HEK293 (cell line): Measurements from ENCODE around the gene OR51L1.

ENCODE experiments used
- CTCF ChIA-PET: fragments of 350-600 bp; formaldehyde crosslinking; extraction: SDS; loops from one replicate; lab custom pipeline; 2021; ENCODE audit warnings: antibody characterized with exemption; lab: Yijun Ruan, JAX
- POLR2A ChIA-PET: fragments of 300-600 bp; formaldehyde crosslinking; extraction: SDS; loops from one replicate; lab custom pipeline; 2020; ENCODE audit warnings: antibody characterized with exemption, inconsistent platforms; lab: Yijun Ruan, JAX
- H3K27ac ChIP-seq: fragments of 200-500 bp; sonication (Bioruptor generic); 2 replicates; pipeline ENCODE4 v1.5.1; 2014; ENCODE audit warnings: low read depth, low read length, control low read depth, inconsistent platforms; ENCODE audit errors: extremely low read depth
- H3K36me3 ChIP-seq, 2 experiments: fragments of 200-500 bp in 1 of 2; sonication (Bioruptor generic) in 1 of 2; 1 replicate in 1 of 2; 2 replicates in 1 of 2; pipeline ENCODE4 v1.5.1; 2014 to 2017; ENCODE audit warnings: inconsistent platforms in 2 of 2, low read length in 2 of 2; ENCODE audit not compliant: control insufficient read depth in 2 of 2, insufficient read depth in 1 of 2
- H3K4me1 ChIP-seq: fragments of 200-500 bp; sonication (Bioruptor generic); 2 replicates; pipeline ENCODE4 v1.5.1; 2014; ENCODE audit warnings: mild to moderate bottlenecking, low read length, inconsistent platforms; ENCODE audit not compliant: control insufficient read depth, insufficient read depth
- H3K4me3 ChIP-seq: 2 replicates; pipeline ENCODE4 v1.5.1; 2011; ENCODE audit warnings: low read depth, mild to moderate bottlenecking, control low read depth, low read length, moderate library complexity
- H3K9me3 ChIP-seq: fragments of 200-500 bp; sonication (Bioruptor generic); 2 replicates; pipeline ENCODE4 v1.5.1; 2014; ENCODE audit warnings: low read depth, low read length, inconsistent platforms; ENCODE audit not compliant: control insufficient read depth, insufficient read depth
- HIC1 ChIP-seq: fragments of 450-650 bp; formaldehyde crosslinking; IDR thresholded peaks from 2 replicates; pipeline ENCODE4 v1.5.1; 2016; ENCODE audit warnings: missing biosample characterization, missing genetic modification characterization
- MYNN ChIP-seq: fragments of 450-650 bp; formaldehyde crosslinking; IDR thresholded peaks from 2 replicates; pipeline ENCODE4 v1.5.1; 2016; ENCODE audit warnings: missing biosample characterization, missing genetic modification characterization, borderline replicate concordance
- ZFP37 ChIP-seq: fragments of 450-650 bp; formaldehyde crosslinking; IDR thresholded peaks from 2 replicates; pipeline ENCODE4 v1.5.1; 2016; ENCODE audit warnings: missing biosample characterization, missing genetic modification characterization
- ZNF112 ChIP-seq: fragments of 450-650 bp; formaldehyde crosslinking; IDR thresholded peaks from 2 replicates; pipeline ENCODE4 v1.5.0; 2017; ENCODE audit warnings: missing biosample characterization, missing genetic modification characterization
- ZNF138 ChIP-seq: fragments of 450-650 bp; formaldehyde crosslinking; IDR thresholded peaks from 2 replicates; pipeline ENCODE4 v1.5.1; 2016; ENCODE audit warnings: missing biosample characterization, missing genetic modification characterization, borderline replicate concordance
- ZNF16 ChIP-seq: fragments of 450-650 bp; formaldehyde crosslinking; IDR thresholded peaks from 2 replicates; pipeline ENCODE4 v1.5.1; 2016; ENCODE audit warnings: low read depth, missing biosample characterization, missing genetic modification characterization
- ZNF223 ChIP-seq: fragments of 450-650 bp; formaldehyde crosslinking; IDR thresholded peaks from 2 replicates; pipeline ENCODE4 v1.5.1; 2016; ENCODE audit warnings: missing biosample characterization, missing genetic modification characterization
- ZNF248 ChIP-seq: fragments of 450-650 bp; formaldehyde crosslinking; IDR thresholded peaks from 2 replicates; pipeline ENCODE4 v1.5.1; 2017; ENCODE audit warnings: missing biosample characterization, missing genetic modification characterization
- ZNF280C ChIP-seq: fragments of 450-650 bp; formaldehyde crosslinking; IDR thresholded peaks from 2 replicates; pipeline ENCODE4 v1.5.1; 2016; ENCODE audit warnings: missing biosample characterization, missing genetic modification characterization
- ZNF398 ChIP-seq: fragments of 450-650 bp; formaldehyde crosslinking; IDR thresholded peaks from 2 replicates; pipeline ENCODE4 v1.5.1; 2017; ENCODE audit warnings: missing biosample characterization, missing genetic modification characterization
- ZNF416 ChIP-seq: fragments of 450-650 bp; formaldehyde crosslinking; IDR thresholded peaks from 2 replicates; pipeline ENCODE4 v1.5.1; 2016; ENCODE audit warnings: missing biosample characterization, missing genetic modification characterization
- ZNF518A ChIP-seq: fragments of 450-650 bp; formaldehyde crosslinking; conservative IDR thresholded peaks from 2 replicates; pipeline ENCODE4 v1.5.1; 2016; ENCODE audit warnings: low read depth, missing biosample characterization, missing genetic modification characterization
- ZNF571 ChIP-seq: fragments of 450-650 bp; formaldehyde crosslinking; IDR thresholded peaks from 2 replicates; pipeline ENCODE4 v1.5.0; 2017; ENCODE audit warnings: missing biosample characterization, missing genetic modification characterization
- ZNF623 ChIP-seq: fragments of 450-650 bp; formaldehyde crosslinking; IDR thresholded peaks from 2 replicates; pipeline ENCODE4 v1.5.1; 2016; ENCODE audit warnings: missing biosample characterization, missing genetic modification characterization
- ZNF645 ChIP-seq: fragments of 450-650 bp; formaldehyde crosslinking; IDR thresholded peaks from 2 replicates; pipeline ENCODE4; 2016; ENCODE audit warnings: missing biosample characterization, missing genetic modification characterization
- ZNF704 ChIP-seq: fragments of 450-650 bp; formaldehyde crosslinking; IDR thresholded peaks from 2 replicates; pipeline ENCODE4 v1.5.1; 2016; ENCODE audit warnings: missing biosample characterization, missing genetic modification characterization
- ZSCAN16 ChIP-seq: fragments of 450-650 bp; formaldehyde crosslinking; IDR thresholded peaks from 2 replicates; pipeline ENCODE4 v1.5.1; 2016; ENCODE audit warnings: missing biosample characterization, missing genetic modification characterization

The OR51L1 gene

GRCh38 chr11:4979036-4979435, 15.6 kb upstream of the OR51L1 start:
- ChIA-PET POLR2A (no interaction called here), CTCF (no interaction called here)

More at GRCh38 chr11:4979036-4979435, 15.6 kb upstream of the OR51L1 start:
- no peaks in the 10 kb centered on the region for H3K4me1 ChIP-seq
- no peak overlapping the region for H3K27ac ChIP-seq
- TF ChIP-seq ZNF138 (tag by site-specific recombination) = no peak
- no peak for TF ChIP-seq ZNF645 (tag by site-specific recombination)
- no peak for TF ChIP-seq ZNF223
- no peak for TF ChIP-seq ZNF704 (tag by site-specific recombination)
- no peak for TF ChIP-seq ZNF248
- TF ChIP-seq ZNF280C (tag by site-specific recombination) = no peak
- no peak for TF ChIP-seq ZSCAN16 (tag by site-specific recombination)
- TF ChIP-seq ZNF518A (tag by site-specific recombination) = no peak
- TF ChIP-seq ZNF416 = no peak
- TF ChIP-seq ZNF571 (tag by site-specific recombination) = no peak
- no peak for TF ChIP-seq ZFP37 (tag by site-specific recombination)
- no peak for TF ChIP-seq ZNF398
- no peak for TF ChIP-seq ZNF112
- TF ChIP-seq ZNF623 (tag by site-specific recombination) = no peak
- no peak for TF ChIP-seq ZNF16 (tag by site-specific recombination)
- TF ChIP-seq MYNN (tag by site-specific recombination) = no peak
- TF ChIP-seq HIC1 (tag by site-specific recombination) = no peak
- H3K36me3 ChIP-seq = no peaks in the 10 kb centered on the region
- no peaks in the 10 kb centered on the region for H3K9me3 ChIP-seq
- H3K4me3 ChIP-seq = no peak overlapping the region
